Mucosa of gallbladder (tissue), 1 donor: Measurements from ENCODE around the gene MAML2. TPM values are rescaled to one million over a fixed set of nuclear protein-coding genes. Genes with fewer than 3 reads are reported as not detected.
A peak's percentile ranks its signal among the peaks of the same experiment; 100 is the strongest.

Experiments used
- DNase-seq: peaks from one replicate; pipeline ENCODE4 v3.0.0-alpha.2; 2020; ENCODE audit warnings: low spot score
- total RNA-seq: library from RNA; stranded (reverse); gene quantifications from one replicate; pipeline ENCODE4 v1.2.1, GENCODE V29; 2021
- donor health status: DM: no; HTN: no; CAD: no.

The MAML2 gene
- 14.3 TPM for total RNA-seq

DNA sequence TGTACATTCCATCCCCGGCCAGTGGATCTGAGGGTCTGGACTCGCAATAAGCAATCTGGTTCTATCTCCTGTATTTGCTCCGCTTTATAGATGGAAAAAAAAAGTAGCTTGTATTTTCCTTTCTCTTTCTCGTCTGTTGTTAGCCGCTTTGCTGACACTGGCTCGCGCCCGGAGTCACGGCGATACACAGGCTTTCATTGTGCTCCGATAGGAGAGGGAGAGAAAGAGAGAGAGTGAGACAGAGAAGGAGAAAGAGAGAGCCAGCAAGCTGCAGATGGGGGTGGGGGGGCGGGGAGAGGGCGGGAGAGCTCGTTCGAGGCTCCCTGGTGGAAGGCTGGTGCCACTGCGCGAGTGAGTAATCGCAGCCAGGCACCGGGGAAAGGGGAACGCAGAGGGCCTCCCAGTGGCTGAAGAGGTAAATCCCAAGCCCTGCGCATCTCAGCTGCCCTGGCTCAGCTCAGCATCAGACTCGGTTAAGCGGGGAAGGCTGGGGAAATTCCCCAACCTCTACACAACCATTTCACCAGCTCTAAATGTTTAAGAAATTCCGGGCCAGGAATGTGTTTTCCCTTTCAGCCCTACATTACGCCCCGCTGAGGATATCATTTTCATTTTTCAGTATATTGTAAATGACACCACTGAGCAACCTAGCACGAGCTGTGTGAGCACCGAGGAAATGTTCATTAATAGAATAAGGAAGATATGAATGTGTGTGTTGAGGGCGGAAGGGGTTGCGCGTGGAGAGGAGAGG lies at the start of gene MAML2:
Gene MAML2 (minus strand): TSS at position 235 of the 751 bp plus-strand sequence. CDS start 1,300 bp downstream, outside the sequence.
- DNase-seq, result peak; percentile 94

GRCh38 chr11:96391698-96392307 lies 48.8 kb upstream of the MAML2 start:
- DNase-seq, result no peak

DNA sequence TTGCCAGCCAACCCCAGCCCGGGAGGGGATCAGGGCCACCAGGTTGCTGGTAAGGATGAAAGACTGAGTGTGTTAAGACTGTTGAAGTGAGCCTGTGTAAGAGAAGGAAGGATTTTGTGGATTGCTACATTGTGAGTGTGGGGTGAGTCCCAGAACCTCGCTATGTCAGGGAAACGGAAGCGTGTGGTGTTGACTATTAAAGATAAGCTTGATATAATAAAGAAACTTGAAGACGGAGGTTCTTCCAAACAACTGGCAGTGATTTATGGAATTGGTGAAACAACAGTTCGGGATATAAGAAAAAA lies 47.4 kb upstream of the MAML2 start:
- no peak for DNase-seq

- peak; percentile 95 for DNase-seq
Measured at GRCh38 chr11:96389720-96390487, 46.9 kb upstream of the MAML2 start, which contains the start of the genes CCDC82 and JRKL. Gene CCDC82, minus strand, starts transcription at chr11:96389912. Its CDS starts 5,165 bp downstream, at chr11:96384747. Gene JRKL, plus strand, starts transcription at chr11:96390013. Its CDS starts 637 bp downstream, at chr11:96390650.

DNA sequence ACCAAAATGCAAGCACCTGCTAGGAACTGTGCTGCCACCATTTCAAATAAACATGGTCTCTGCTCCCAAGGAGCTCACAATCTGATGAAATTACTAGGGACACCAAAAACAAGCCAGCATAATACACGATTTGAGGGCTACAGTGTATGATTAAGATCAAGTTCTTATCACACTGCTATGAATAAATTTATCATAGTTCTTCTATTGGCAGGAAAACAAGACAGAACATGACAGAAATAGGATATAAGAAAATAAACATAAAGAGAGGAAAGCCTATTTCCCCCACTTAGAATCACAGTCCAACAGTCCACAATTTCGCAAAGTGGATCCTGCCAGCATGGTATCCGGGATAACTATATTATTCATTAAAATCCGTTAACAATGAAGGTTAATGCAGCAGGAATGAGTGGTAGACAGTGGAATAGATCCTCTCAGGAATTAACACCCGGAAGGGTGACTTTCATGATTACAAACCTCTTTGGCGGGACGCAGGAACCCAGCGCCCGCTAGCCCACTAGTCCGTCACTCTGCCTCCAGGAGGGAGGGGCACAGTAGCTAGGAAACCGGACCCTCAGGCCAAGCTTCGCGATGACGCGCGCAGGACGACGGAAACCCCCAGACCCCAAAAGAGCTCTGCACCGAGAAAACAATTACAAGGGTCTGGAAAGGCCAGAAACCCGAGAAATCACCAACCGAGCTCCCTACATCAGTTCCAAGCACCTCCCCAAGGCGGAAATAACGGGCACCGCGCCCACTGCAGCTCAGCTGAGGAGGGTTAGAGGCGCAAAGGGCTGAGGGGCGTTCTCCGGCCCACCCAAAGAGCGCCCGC lies 46.1 kb upstream of the MAML2 start:
- DNase-seq, result no peak

DNA sequence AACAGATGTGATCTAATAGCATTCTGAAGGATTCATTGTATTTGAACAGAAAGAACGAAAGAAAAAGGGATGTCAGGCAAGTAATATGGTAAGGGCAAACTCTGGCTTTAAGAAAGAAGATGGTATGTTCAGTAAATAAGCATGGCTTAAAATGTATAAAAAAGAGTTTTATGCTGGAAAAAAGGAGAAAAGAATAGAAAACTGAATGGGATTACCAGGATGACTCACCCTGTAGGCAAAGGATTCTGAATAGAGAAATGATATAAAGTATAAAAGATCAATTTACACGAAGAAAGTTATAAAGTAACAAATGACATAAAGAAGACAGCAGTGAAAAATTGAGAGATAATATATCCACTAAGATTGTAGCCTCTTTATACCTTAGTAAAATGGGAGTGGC lies 42.2 kb upstream of the MAML2 start:
- DNase-seq, result no peak

GRCh38 chr11:96384156-96384555 lies 41.2 kb upstream of the MAML2 start:
- no peak for DNase-seq

- DNase-seq, result no peak
Measured at GRCh38 chr11:96376796-96377195, 33.8 kb upstream of the MAML2 start.

DNA sequence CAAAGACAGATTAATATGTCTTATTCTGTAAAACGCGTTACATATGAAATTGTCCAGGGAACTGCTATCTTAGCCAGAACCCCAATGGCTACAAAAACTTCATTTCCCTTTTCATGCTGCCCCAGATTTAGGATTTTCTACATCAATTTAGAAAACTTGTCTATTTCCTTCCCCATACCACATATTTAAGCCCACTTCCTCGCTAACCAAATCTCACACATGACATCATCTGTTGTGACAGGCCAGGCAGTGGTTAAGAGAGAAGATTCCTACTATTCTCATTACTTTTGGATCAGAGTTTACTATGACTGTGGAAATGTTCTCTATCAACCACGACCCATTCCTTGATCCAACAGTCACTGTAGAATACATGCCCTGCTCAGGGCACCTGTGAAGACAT lies 30.8 kb upstream of the MAML2 start:
- no peak for DNase-seq

DNA sequence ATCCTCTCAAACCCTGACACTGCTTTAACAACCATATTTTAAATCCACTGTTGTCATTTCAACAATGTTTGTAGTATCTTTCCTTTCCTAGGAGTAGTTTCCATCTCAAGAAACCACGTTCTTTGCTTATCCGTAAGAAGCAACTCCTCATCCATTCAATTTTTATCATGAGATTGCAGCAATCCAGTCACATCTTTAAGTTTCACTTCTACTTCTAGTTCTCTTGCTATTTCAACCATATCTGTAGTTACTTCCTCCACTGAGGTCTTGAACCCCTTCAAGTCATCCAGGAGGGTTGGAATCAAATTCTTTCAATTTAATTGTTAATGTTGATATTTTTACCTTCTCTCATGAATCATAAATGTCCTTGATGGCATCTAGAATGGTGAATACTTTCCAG lies 24.3 kb upstream of the MAML2 start:
- no peak for DNase-seq

DNA sequence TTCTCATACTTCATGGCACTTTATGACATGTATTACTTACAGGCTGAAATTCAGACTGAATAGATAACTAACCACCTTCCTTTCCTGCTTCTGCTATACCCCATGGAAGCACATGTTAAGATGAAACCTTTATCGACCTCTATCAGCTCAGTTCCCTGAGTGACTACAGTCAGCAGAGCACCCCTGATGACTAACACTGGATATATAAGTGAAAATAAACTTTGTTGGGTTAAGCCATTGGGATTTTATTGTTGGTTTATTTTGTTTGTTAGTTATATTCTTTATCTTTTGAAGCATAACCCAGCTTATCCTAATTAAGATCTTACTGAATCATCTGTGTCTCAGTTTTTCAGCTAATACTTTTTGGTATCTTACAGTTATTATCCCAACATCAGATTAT lies 23.0 kb upstream of the MAML2 start:
- no peak for DNase-seq

DNA sequence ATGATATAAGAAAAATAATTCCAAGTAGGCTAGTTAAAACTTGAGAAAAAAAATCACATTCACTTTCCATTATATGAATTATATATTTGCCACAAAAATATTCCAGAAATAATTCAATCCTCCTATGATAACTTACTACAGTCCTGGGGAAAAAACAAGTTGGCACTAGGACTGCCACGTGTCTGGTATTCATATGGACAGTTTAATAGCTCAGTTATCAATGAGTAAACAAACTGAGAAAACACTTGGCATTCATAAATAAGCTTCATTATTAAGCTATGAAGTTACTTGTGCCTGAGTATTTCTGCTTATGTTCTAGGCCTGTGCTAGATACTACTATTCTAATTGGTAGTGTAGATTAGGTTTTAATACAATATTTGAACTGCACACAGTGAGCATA lies 22.5 kb upstream of the MAML2 start:
- DNase-seq, result no peak

DNA sequence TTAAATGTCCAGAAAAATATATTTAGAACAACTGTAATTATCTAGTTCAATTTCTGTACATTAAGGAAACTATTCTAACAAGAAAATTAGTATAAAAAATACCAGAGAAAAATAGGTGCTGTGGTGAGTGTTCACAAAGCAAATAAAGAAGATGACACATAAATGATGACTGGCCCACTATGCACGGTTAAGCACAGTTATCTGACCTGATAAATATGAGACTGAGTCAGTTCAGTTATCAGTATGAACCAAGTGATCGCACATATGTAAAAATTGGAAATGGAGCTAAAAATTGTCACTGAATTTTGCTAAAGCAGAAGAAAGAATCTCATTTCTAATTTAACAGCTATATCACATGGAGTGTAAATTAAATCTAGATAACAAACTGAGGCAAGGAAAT lies 18.8 kb upstream of the MAML2 start:
- no peak for DNase-seq

GRCh38 chr11:96358321-96358720 lies 15.3 kb upstream of the MAML2 start:
- no peak for DNase-seq

DNA sequence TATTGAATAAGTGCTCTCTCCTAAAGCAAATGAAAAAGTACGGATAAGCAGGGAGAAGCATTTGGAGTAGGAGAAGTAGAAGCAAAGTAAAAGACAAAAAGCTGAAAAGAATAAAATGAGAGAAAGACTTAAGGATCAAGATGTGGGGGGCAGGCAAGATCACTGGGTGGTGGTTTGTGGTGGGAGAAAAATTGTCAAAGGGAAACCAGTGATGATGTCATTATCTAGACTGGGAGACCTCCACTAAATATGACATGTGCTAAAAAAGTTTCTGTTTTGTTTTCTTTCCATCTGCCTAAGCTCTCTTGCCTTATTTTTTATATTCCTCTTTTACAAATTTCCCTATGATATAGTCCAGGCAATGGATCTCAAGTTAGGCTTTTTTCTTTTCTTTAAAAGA lies 14.8 kb upstream of the MAML2 start:
- no peak for DNase-seq

- no peak for DNase-seq
Measured at GRCh38 chr11:96356848-96357247, 13.9 kb upstream of the MAML2 start.

DNA sequence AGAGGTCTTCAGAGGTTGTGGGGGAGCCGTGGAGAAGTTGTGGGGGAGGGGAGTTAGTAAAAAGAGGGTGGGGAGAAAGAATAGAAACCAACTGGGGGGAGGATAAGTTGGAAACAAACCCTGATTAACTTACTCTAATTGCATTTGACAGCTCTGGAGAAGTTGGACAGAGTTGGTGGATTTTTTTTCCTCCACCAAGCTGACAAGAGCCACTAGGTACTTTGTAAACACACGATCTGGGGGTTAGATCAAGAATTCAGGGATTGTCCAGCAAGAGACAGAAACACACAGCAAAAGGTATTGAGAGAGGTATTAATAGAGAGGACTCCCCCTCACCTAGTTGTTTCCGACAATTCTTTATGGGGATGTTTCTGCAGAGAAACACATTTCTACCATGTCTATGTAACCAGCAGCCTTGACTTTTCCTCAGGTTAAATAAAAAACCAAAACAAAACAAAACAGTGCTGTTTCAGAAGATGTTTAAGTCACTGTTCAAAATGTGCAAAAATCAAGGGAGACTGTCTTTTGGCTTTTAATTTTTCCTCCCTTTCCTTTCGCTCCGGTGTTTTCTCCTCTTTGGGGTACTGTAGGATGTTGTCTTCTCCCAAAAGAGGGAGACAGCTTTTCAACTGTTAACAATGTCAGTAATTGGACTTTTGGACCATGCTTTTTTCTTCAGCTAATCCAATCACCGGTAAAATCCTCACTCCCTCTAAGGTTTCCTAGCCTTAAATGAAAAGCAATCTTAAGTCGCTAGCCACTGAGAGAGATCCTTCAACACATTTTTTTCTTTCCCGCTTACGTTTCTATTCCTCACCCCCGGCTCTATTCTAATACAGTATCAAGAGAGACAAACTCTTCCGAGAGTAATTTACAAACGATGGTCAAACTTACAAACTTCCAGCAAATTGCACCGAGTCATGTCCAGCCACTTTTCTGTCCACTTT lies 708 bp downstream of the MAML2 start:
- no peak for DNase-seq

- DNase-seq, result peak; percentile 44
Measured at GRCh38 chr11:96341211-96342013, 1.6 kb downstream of the MAML2 start.

DNA sequence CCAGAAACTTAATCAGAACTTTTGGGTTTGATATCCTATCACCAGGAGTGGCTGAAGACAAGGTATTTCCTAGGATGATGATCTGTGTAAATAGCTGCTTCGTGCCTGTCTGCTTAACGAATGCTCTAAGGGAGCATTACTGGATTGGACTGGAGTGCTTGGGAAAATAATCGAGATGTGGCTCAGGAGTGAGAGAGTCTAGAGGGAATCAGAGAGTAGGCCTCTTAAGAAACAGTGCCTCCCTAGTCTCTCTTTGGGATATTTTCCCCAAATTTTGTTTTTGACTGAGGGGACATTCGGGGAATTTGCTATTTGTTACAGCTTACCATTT lies 2.5 kb downstream of the MAML2 start:
- DNase-seq, result no peak
